ENCODE results near the gene PRDM16. TPM values are rescaled to one million over a fixed set of nuclear protein-coding genes. Genes with fewer than 3 reads are reported as not detected.

Gene PRDM16
- total and polyA plus RNA-seq, 7 donors: 0.04 to 1.2 (median 0.31) TPM

DNA sequence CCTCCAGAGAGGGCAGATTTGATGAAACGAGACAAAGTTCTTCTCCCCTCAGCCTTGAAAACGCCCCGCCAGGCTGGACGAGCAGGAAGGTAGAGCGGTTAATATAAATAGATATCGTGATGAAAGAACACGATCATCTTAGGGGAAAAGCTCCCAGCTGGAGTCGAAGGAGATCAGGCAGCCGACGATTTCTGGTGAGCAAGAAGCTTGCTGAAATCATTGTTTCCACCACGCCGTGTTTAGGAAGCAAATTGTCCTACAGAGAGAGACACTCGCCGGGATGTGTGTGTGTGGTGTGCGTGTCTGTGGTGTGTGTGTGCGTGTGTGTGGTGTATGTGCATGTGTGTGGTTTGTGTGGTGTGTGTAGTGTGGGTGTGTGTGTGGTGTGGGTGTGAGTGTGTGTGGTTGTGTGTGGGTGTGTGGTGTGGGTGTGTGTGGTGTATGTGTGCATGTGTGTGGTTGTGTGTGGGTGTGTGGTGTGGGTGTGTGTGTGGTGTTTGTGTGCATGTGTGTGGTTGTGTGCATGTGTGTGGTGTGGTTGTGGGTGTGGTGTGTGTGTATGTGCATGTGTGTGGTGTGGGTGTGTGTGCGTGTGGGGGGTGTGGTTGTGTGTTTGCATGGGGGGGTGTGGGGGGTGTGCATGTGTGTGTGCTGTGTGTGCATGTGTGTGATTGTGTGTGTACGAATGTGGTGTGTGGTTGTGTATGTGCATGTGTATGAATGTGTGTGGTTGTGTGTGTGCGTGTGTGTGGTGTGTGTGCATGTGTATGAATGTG, 340.6 kb downstream of the PRDM16 start:
- peaks cover 0 to 22% (median 6%) of the 10 kb centered on the region in 3 donors for H3K27me3 ChIP-seq (ENCODE audit: insufficient read depth in 3 of 3, low read length in 2 of 3)
- no peak overlapping the region for H3K27ac ChIP-seq
- no peaks in the 10 kb centered on the region for H3K36me3 ChIP-seq (ENCODE audit: insufficient read depth in 1 of 2, low read depth in 1 of 2)
- TF ChIP-seq, protein P1, sequence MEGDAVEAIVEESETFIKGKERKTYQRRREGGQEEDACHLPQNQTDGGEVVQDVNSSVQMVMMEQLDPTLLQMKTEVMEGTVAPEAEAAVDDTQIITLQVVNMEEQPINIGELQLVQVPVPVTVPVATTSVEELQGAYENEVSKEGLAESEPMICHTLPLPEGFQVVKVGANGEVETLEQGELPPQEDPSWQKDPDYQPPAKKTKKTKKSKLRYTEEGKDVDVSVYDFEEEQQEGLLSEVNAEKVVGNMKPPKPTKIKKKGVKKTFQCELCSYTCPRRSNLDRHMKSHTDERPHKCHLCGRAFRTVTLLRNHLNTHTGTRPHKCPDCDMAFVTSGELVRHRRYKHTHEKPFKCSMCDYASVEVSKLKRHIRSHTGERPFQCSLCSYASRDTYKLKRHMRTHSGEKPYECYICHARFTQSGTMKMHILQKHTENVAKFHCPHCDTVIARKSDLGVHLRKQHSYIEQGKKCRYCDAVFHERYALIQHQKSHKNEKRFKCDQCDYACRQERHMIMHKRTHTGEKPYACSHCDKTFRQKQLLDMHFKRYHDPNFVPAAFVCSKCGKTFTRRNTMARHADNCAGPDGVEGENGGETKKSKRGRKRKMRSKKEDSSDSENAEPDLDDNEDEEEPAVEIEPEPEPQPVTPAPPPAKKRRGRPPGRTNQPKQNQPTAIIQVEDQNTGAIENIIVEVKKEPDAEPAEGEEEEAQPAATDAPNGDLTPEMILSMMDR (IDR thresholded peaks at IDR 0.05): no peak
- ATAC-seq (no peak), DNase-seq (no peak)
- 75 to 76% (median 75%) methylated on average over 19 of the region's 19 CpGs for whole genome bisulfite sequencing, 3 donors
- H3K4me1 ChIP-seq: no peaks in the 10 kb centered on the region
- no peaks in the 10 kb centered on the region for H3K9me3 ChIP-seq
- H3K4me3 ChIP-seq: no peak overlapping the region
- intact Hi-C loops (cut with DNase I): loop anchor here in 1 of 2 donors (1.0 kb wide), 1 partner anchor 397 kb away; no protein-coding TSS in a partner anchor

DNA sequence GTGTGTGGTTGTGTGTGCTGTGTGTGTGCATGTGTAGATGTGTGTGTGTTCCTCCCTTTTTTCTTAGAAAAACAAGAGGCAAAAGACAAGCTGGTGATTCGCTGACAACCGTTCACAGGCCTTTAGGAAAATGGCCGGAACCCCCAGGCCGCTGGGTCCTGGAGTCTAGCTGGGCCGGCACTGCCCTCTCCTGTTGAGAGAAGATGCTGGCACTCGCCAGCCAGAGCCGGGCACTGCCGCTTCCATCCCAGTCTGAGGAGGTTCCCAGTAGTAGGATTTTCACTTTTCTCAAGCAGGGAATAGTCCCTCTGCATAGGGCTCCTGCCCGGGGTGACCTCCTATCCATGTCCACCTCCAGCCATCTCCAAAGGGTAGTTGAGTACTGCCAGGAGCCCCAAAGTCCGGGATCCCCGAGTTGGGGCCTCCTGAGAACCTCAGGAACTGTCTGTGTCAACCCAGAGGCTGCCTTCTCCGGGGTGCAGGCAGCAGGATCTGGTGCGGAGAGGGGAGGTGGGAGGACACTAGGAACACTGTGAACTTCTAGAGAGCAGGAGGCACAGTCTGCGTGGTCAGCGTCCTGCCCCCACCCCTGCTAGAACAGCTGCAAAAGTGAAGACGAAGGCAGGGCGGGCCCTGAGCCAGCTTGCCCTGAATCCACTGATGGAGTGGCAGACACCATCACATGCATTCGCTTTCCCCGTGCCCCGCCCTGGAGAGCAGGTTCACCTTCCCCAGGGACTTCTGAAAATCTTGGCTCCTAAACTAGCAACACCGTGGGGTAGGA, 341.3 kb downstream of the PRDM16 start:
- no peak overlapping the region for H3K27ac ChIP-seq
- ATAC-seq (peak; percentile 64 to 72 (median 68)), DNase-seq (peak; percentile 39 to 70)
- H3K9me3 ChIP-seq: no peaks in the 10 kb centered on the region
- H3K27me3 ChIP-seq (ENCODE audit: insufficient read depth in 3 of 3, low read length in 2 of 3): peaks cover 0 to 22% (median 6%) of the 10 kb centered on the region in 3 donors
- WGBS, 3 donors: 18 to 22% (median 21%) methylated on average over 21 of the region's 21 CpGs
- no peak overlapping the region for H3K4me3 ChIP-seq
- H3K36me3 ChIP-seq (ENCODE audit: insufficient read depth in 1 of 2, low read depth in 1 of 2): no peaks in the 10 kb centered on the region
- intact Hi-C loops (cut with DNase I): loop anchor here in 1 of 2 donors (1.0 kb wide), 1 partner anchor 398 kb away; no protein-coding TSS in a partner anchor
- TF ChIP-seq, protein P1 (IDR thresholded peaks at IDR 0.05): peak; percentile 60
- no peaks in the 10 kb centered on the region for H3K4me1 ChIP-seq

DNA sequence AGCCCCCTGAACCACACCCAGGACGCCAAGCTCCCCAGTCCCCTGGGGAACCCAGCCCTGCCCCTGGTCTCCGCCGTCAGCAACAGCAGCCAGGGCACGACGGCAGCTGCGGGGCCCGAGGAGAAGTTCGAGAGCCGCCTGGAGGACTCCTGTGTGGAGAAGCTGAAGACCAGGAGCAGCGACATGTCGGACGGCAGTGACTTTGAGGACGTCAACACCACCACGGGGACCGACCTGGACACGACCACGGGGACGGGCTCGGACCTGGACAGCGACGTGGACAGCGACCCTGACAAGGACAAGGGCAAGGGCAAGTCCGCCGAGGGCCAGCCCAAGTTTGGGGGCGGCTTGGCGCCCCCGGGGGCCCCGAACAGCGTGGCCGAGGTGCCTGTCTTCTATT, 342.8 kb downstream of the PRDM16 start:
- no peak for ATAC-seq
- no peaks in the 10 kb centered on the region for H3K4me1 ChIP-seq
- H3K4me3 ChIP-seq: no peak overlapping the region
- no peak for DNase-seq
- TF ChIP-seq, protein P1 (IDR thresholded peaks at IDR 0.05): no peak
- H3K27me3 ChIP-seq (ENCODE audit: insufficient read depth in 3 of 3, low read length in 2 of 3): peaks cover 0 to 22% (median 6%) of the 10 kb centered on the region in 3 donors
- 87 to 88% (median 87%) methylated on average over 24 to 30 of the region's 30 CpGs for WGBS, 3 donors
- no peaks in the 10 kb centered on the region for H3K36me3 ChIP-seq (ENCODE audit: insufficient read depth in 1 of 2, low read depth in 1 of 2)
- intact Hi-C loops (cut with DNase I): no loop called here
- H3K9me3 ChIP-seq: peaks cover 3% of the 10 kb centered on the region
- H3K27ac ChIP-seq: no peak overlapping the region

DNA sequence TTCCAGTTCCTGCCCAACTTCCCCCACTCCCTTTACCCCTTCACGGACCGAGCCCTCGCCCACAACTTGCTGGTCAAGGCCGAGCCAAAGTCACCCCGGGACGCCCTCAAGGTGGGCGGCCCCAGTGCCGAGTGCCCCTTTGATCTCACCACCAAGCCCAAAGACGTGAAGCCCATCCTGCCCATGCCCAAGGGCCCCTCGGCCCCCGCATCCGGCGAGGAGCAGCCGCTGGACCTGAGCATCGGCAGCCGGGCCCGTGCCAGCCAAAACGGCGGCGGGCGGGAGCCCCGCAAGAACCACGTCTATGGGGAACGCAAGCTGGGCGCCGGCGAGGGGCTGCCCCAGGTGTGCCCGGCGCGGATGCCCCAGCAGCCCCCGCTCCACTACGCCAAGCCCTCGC, 343.4 kb downstream of the PRDM16 start:
- Histone ChIP-seq H3K4me1 (no peaks in the 10 kb centered on the region), H3K27ac (no peak overlapping the region), H3K9me3 (peaks cover 9% of the 10 kb centered on the region), H3K36me3 (ENCODE audit: insufficient read depth in 1 of 2, low read depth in 1 of 2) (no peaks in the 10 kb centered on the region), H3K27me3 (ENCODE audit: insufficient read depth in 3 of 3, low read length in 2 of 3) (peaks cover 0 to 22% (median 6%) of the 10 kb centered on the region in 3 donors), H3K4me3 (no peak overlapping the region)
- DNase-seq: no peak
- WGBS, 3 donors: 92 to 95% (median 93%) methylated on average over 33 of the region's 33 CpGs
- intact Hi-C loops (cut with DNase I): no loop called here
- no peak for ATAC-seq
- TF ChIP-seq, protein P1 (IDR thresholded peaks at IDR 0.05): no peak
